22Rv1 (cell line): Measurements from ENCODE around the gene KLF17.

Experiments
- H3K27ac ChIP-seq: fragments of 450-650 bp; 2 replicates; pipeline ENCODE4 v1.5.1; 2017
- ZFX ChIP-seq: fragments of 450-650 bp; IDR thresholded peaks from 2 replicates; pipeline ENCODE4 v1.6.1; 2017; ENCODE audit warnings: antibody characterized with exemption, borderline replicate concordance
- TF ChIP-seq, protein P1 (sequence below): fragments of 450-650 bp; IDR thresholded peaks from 2 replicates; pipeline ENCODE4 v1.5.1; 2017; ENCODE audit warnings: mild to moderate bottlenecking

The KLF17 gene

DNA sequence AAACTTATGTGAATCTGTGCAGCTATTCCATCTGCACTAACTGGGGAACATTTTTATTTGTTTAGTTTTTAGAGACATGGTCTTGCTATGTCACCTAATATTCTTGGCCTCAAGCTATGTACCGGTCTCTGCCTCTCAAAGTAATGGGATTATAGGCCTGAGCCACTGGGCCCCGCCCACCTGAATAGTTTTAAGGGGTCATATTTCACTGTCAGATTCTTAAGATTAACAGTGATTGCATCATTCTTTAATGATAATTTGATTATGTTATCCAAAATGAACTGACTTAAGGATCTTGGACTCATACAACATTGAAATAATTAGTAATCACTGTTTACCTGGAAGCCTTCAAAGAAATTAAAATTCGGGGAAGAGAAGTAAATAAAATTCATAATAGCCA lies 35.4 kb downstream of the KLF17 start:
- no peak for TF ChIP-seq ZFX
- TF ChIP-seq, protein P1, sequence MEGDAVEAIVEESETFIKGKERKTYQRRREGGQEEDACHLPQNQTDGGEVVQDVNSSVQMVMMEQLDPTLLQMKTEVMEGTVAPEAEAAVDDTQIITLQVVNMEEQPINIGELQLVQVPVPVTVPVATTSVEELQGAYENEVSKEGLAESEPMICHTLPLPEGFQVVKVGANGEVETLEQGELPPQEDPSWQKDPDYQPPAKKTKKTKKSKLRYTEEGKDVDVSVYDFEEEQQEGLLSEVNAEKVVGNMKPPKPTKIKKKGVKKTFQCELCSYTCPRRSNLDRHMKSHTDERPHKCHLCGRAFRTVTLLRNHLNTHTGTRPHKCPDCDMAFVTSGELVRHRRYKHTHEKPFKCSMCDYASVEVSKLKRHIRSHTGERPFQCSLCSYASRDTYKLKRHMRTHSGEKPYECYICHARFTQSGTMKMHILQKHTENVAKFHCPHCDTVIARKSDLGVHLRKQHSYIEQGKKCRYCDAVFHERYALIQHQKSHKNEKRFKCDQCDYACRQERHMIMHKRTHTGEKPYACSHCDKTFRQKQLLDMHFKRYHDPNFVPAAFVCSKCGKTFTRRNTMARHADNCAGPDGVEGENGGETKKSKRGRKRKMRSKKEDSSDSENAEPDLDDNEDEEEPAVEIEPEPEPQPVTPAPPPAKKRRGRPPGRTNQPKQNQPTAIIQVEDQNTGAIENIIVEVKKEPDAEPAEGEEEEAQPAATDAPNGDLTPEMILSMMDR, result no peak
- peak overlapping the region; percentile 32 for H3K27ac ChIP-seq

DNA sequence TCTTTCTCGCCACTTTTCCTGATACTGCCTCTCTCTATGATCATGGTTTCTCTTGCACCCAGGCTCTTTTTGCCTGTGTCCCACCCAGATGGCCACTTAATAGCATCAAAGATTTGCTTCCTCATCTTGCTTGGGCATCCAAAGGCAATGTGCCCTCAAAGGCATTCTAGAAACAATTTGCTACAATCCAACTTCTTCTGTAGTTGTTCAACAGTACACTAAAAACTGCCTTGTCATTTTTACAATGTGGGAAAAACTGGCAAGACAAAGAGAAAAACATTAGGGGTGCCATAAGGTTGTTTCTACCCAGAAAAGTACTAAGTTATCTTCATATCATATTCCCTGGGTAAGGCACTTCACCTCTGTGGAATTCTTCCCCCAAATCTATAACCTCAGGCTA lies 39.3 kb downstream of the KLF17 start:
- TF ChIP-seq, protein P1, result no peak
- no peak for TF ChIP-seq ZFX
- no peak overlapping the region for H3K27ac ChIP-seq

DNA sequence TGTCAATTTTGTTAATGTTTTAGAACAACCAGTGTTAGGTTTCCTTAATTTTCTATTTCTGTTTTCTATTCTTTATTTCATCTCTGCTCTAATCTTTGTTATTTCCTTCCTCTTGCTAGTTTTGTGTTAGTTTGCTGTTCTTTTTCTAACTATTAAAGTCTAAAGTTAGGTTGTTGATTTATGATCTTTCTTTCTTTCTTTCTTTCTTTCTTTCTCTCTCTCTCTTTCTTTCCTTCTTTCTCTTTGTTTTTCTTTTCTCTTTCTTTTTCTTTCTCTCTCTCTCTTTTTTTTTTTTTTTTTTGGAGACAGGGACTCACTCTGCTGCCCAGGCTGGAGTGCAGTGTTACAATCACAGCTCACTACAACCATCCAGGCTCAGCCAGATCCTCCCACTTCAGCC lies 40.2 kb downstream of the KLF17 start:
- TF ChIP-seq ZFX, result no peak
- TF ChIP-seq, protein P1, result no peak
- H3K27ac ChIP-seq, result no peak overlapping the region

DNA sequence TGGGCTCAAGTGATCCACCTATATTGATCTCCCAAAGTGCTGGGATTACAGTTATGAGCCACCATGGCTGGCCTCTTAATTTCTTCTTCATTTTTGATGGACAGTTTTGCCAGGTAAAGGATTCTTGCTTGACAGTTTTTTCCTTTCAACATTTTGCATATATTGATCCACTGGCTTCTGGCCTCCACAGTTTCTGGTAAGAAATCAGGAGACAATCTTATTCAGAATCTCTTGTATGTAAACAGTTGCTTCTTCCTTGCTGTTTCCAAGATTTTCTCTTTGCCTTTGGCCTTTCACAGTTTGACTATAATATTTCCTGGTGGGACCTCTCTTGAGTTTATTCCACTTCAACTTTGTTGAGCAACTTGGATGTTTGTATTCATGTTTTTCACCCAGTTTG lies 42.9 kb downstream of the KLF17 start:
- TF ChIP-seq, protein P1, result no peak
- TF ChIP-seq ZFX, result no peak
- no peak overlapping the region for H3K27ac ChIP-seq

- no peak overlapping the region for H3K27ac ChIP-seq
- TF ChIP-seq, protein P1, result 0 out of 2 replicates have a peak, but pooled peaks have one; percentile 4
- TF ChIP-seq ZFX, result no peak
These were observed 50.0 kb downstream of the KLF17 start for GRCh38 chr1:44168520-44169098.

GRCh38 chr1:44170281-44170823 lies 51.7 kb downstream of the KLF17 start:
- TF ChIP-seq, protein P1, result peak; percentile 11; the same call in 1 of the 2 replicates
- no peak for TF ChIP-seq ZFX
- H3K27ac ChIP-seq, result no peak overlapping the region

DNA sequence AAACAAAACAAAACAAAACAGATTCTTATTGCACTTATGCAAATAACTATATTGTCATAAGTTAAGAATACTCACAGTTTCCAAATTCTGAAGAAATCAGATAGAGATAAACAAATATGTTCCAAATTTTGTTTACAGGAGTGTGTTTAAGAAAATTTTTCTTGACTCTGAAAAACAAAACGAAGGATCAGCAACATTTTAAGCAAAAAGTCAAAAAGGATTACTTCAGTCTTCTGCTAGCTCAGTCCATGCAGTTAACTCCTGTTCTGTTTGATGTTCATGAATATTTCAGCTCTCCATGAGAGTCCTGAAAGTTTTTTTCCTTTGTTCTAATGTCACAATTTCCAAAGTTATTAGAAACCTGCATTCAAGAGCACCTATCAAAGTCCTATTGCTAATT lies 56.0 kb downstream of the KLF17 start:
- H3K27ac ChIP-seq, result no peak overlapping the region
- no peak for TF ChIP-seq ZFX
- TF ChIP-seq, protein P1, result no peak
